Progenitor cell of endocrine pancreas (in vitro differentiated cells): ENCODE results near the gene EDNRA. TPM values are rescaled to one million over a fixed set of nuclear protein-coding genes. Genes with fewer than 3 reads are reported as not detected.

Experiments
- DNase-seq: peaks from one replicate; pipeline ENCODE4 v3.0.0; 2021; ENCODE audit warnings: low spot score; ENCODE audit not compliant: unreplicated experiment
- H3K27ac Mint-ChIP-seq: 2 replicates; pipeline ENCODE4 v1.8.0; 2021; ENCODE audit warnings: mild to moderate bottlenecking, moderate library complexity, mixed read lengths
- H3K27me3 Mint-ChIP-seq: 2 replicates; pipeline ENCODE4 v1.8.0; 2021; ENCODE audit warnings: mixed read lengths
- H3K36me3 Mint-ChIP-seq: 2 replicates; pipeline ENCODE4 v1.8.0; 2022; ENCODE audit warnings: mixed read lengths; ENCODE audit not compliant: insufficient read depth
- H3K4me1 Mint-ChIP-seq: 2 replicates; pipeline ENCODE4 v1.8.0; 2021; ENCODE audit warnings: low read depth, mixed read lengths
- H3K4me3 Mint-ChIP-seq: 2 replicates; pipeline ENCODE4 v1.8.0; 2021; ENCODE audit warnings: low read depth, mild to moderate bottlenecking, moderate library complexity, mixed read lengths
- H3K9me3 Mint-ChIP-seq: 2 replicates; pipeline ENCODE4 v1.8.0; 2021; ENCODE audit warnings: low read depth, mixed read lengths
- total RNA-seq: library from RNA; stranded (reverse); gene quantifications from 2 replicates; pipeline ENCODE4 v1.2.1, GENCODE V29; 2021
- TF ChIP-seq, protein P1 (sequence below): fragments of 200-600 bp; sonication (generic); IDR thresholded peaks from one replicate; pipeline ENCODE4 v1.5.0; 2021; ENCODE audit warnings: antibody characterized with exemption, mild to moderate bottlenecking; ENCODE audit not compliant: unreplicated experiment

EDNRA gene
- total RNA-seq, 1 donor from 2014 or later = 12.2 TPM

DNA sequence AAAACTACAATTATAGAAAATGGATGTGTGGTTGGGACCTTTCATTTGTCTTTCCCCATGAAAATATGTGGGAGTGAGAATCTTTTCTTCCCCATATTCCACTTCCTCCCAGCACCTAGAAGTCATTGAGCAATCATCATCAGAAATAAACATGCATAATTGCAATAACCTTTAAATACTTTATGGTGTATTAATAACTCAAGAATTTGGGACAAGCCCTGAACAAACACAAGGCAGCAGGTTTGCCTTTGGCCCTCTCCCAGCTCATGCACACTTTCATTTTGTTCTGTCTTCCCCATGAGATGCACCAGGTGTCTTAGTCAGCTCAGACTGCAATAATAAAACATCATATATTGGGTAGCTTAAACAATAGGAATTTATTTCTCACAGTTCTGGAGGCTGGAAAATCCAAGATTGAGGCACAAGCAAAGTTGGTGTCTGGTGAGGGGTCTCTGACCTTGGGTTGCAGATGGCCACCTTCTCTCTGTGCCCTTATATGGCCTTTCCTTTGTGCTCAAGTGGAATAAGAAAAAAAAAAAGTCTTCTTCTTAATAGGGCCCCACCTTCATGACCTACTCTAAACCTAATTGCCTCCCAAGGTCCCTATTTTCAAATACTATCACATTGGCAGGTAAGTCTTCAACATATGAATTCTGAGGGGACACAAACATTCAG is 101.6 kb downstream of the EDNRA start:
- H3K36me3 Mint-ChIP-seq = no peaks in the 10 kb centered on the region
- no peak overlapping the region for H3K4me3 Mint-ChIP-seq
- no peak overlapping the region for H3K27ac Mint-ChIP-seq
- no peaks in the 10 kb centered on the region for H3K27me3 Mint-ChIP-seq
- peaks cover 6% of the 10 kb centered on the region for H3K4me1 Mint-ChIP-seq
- TF ChIP-seq, protein P1, sequence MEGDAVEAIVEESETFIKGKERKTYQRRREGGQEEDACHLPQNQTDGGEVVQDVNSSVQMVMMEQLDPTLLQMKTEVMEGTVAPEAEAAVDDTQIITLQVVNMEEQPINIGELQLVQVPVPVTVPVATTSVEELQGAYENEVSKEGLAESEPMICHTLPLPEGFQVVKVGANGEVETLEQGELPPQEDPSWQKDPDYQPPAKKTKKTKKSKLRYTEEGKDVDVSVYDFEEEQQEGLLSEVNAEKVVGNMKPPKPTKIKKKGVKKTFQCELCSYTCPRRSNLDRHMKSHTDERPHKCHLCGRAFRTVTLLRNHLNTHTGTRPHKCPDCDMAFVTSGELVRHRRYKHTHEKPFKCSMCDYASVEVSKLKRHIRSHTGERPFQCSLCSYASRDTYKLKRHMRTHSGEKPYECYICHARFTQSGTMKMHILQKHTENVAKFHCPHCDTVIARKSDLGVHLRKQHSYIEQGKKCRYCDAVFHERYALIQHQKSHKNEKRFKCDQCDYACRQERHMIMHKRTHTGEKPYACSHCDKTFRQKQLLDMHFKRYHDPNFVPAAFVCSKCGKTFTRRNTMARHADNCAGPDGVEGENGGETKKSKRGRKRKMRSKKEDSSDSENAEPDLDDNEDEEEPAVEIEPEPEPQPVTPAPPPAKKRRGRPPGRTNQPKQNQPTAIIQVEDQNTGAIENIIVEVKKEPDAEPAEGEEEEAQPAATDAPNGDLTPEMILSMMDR = no peak
- DNase-seq = no peak
- H3K9me3 Mint-ChIP-seq = peaks cover 5% of the 10 kb centered on the region

DNA sequence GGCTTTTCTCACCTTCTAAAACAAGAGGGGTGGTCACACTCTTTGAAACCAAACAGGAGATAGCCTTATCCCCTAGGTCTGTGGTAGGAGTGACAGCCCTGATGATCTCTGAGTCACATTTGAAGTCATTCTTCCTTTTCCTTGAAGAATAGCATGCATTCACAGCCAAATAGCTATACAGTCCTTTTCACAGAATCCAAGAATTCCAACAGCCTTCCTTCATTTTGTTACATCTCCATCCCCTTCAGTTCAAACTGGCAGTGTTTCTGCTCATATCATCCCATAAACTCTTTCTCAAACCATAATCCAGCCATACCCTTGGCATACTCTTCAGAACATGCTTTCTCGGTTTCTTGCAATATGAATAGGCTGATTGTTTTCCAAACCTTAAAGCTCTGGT is 103.0 kb downstream of the EDNRA start:
- TF ChIP-seq, protein P1 = no peak
- H3K27me3 Mint-ChIP-seq = no peaks in the 10 kb centered on the region
- H3K4me1 Mint-ChIP-seq = peaks cover 6% of the 10 kb centered on the region
- DNase-seq = no peak
- no peak overlapping the region for H3K4me3 Mint-ChIP-seq
- no peaks in the 10 kb centered on the region for H3K36me3 Mint-ChIP-seq
- peaks cover 5% of the 10 kb centered on the region for H3K9me3 Mint-ChIP-seq
- no peak overlapping the region for H3K27ac Mint-ChIP-seq

DNA sequence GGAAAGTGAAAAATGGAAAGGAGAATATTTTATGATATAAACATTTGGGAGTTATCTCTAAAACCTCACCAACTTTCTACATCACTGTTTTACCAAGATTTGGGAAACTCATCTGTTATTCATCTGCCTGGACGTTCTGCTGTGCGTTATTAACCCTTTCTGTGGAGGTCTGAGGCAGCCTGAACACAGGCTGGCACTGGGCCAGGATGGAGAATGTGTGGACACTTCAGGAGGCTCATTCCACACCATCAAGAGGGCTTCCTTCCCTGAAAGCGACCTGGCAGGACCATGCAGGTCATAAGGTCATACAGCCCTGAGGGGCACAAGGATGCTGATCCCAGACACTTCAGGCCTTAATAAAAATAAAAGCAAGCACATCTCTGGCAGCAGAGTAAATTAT is 105.1 kb downstream of the EDNRA start:
- H3K4me3 Mint-ChIP-seq = no peak overlapping the region
- peaks cover 2% of the 10 kb centered on the region for H3K9me3 Mint-ChIP-seq
- no peaks in the 10 kb centered on the region for H3K36me3 Mint-ChIP-seq
- H3K27ac Mint-ChIP-seq = no peak overlapping the region
- H3K4me1 Mint-ChIP-seq = peaks cover 8% of the 10 kb centered on the region
- H3K27me3 Mint-ChIP-seq = no peaks in the 10 kb centered on the region
- no peak for DNase-seq
- TF ChIP-seq, protein P1 = no peak

DNA sequence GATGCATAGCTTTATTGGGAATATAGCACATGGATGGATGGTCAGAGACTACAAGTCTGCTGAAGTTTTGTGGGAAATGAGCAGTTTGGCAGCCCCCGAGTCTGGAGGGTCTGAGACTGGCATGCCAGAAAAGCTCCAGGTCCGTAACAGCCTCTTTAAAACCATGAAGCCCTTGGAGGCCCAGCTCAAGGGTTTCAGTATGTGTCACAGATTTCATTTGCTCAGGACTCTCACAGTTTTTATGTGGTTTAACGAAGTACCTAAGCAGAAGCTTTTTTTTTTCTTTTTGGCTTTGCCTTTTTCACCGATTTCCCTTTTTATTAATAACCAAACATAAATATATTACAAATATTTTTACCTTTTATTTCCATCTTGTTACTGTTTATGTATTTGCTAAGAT is 105.7 kb downstream of the EDNRA start:
- DNase-seq = no peak
- H3K4me1 Mint-ChIP-seq = peaks cover 8% of the 10 kb centered on the region
- H3K27me3 Mint-ChIP-seq = no peaks in the 10 kb centered on the region
- H3K27ac Mint-ChIP-seq = no peak overlapping the region
- TF ChIP-seq, protein P1 = no peak
- H3K4me3 Mint-ChIP-seq = no peak overlapping the region
- no peaks in the 10 kb centered on the region for H3K36me3 Mint-ChIP-seq
- H3K9me3 Mint-ChIP-seq = peaks cover 2% of the 10 kb centered on the region

DNA sequence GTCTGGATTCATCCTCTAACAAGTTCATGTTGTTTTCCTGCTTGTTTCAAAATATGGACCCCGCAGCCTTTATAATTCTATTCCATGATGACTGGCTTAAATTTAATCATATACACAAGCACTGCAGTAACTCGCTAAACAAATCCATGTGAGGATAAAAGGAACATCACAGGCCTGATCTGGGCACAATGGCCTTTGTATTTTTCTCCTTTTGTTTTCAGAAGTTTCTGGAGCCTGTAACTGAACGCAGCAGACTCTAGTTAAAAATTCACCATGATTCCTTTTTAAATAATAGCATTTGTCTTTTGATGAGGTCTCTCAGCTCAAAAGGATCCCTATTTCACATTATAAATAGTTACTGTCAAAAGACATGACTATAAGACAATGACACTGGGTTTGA is 106.1 kb downstream of the EDNRA start:
- Mint-ChIP-seq H3K27ac (no peak overlapping the region), H3K4me1 (peaks cover 8% of the 10 kb centered on the region)
- TF ChIP-seq, protein P1 = no peak

More for the DNA sequence above, 106.1 kb downstream of the EDNRA start:
- H3K36me3 Mint-ChIP-seq = no peaks in the 10 kb centered on the region
- no peak for DNase-seq
- no peak overlapping the region for H3K4me3 Mint-ChIP-seq
- H3K9me3 Mint-ChIP-seq = peaks cover 2% of the 10 kb centered on the region
- no peaks in the 10 kb centered on the region for H3K27me3 Mint-ChIP-seq
